Keratinocyte (primary cell): ENCODE measurements around the gene CLDN1. TPM values are rescaled to one million over a fixed set of nuclear protein-coding genes. Genes with fewer than 3 reads are reported as not detected.
A peak's percentile ranks its signal among the peaks of the same experiment; 100 is the strongest.

Source experiments
- DNase-seq: peaks from one replicate; pipeline ENCODE4 v3.0.0-alpha.2; 2011; ENCODE audit warnings: low read depth, missing footprints, low spot score
- FAIRE-seq: peaks from 2 replicates; lab custom pipeline; 2011; peaks lifted over from hg19 to GRCh38; lab: Jason Lieb, UNC
- H2AFZ ChIP-seq: 2 replicates; pipeline ENCODE4 v1.6.0; 2012; ENCODE audit warnings: low read length, control low read depth, inconsistent platforms; ENCODE audit not compliant: control insufficient read depth
- H3K27ac ChIP-seq: 2 replicates; pipeline ENCODE4 v1.5.1; 2011; ENCODE audit warnings: low read length; ENCODE audit not compliant: control insufficient read depth, insufficient read depth
- H3K27me3 ChIP-seq: 3 replicates; pipeline ENCODE4 v1.6.0; 2011; ENCODE audit warnings: low read length; ENCODE audit not compliant: control insufficient read depth, insufficient read depth; ENCODE audit errors: extremely low read depth
- H3K36me3 ChIP-seq, 2 experiments: 2 replicates in 1 of 2; 3 replicates in 1 of 2; pipeline ENCODE4 v1.5.1; 2011; ENCODE audit warnings: low read length in 2 of 2, mild to moderate bottlenecking in 1 of 2; ENCODE audit not compliant: control insufficient read depth in 2 of 2, insufficient read depth in 2 of 2; ENCODE audit errors: extremely low read depth in 1 of 2
- H3K4me1 ChIP-seq: 3 replicates; pipeline ENCODE4 v1.5.1; 2011; ENCODE audit warnings: low read length; ENCODE audit not compliant: control insufficient read depth, insufficient read depth; ENCODE audit errors: extremely low read depth
- H3K4me2 ChIP-seq: 3 replicates; pipeline ENCODE4 v1.6.0; 2011; ENCODE audit warnings: low read depth, low read length; ENCODE audit not compliant: control insufficient read depth, insufficient read depth; ENCODE audit errors: extremely low read depth
- H3K4me3 ChIP-seq, 3 experiments: fragments of 200-600 bp in 1 of 3; sonication (generic) in 1 of 3; 2 replicates in 2 of 3; 3 replicates in 1 of 3; pipeline ENCODE4 v1.5.1; 2011 to 2016; ENCODE audit warnings: low read length in 3 of 3, mild to moderate bottlenecking in 3 of 3, control low read depth in 2 of 3, inconsistent platforms in 1 of 3, low read depth in 1 of 3, mixed read lengths in 1 of 3, mixed run types in 1 of 3, moderate library complexity in 1 of 3; ENCODE audit not compliant: control insufficient read depth in 2 of 3, insufficient read depth in 2 of 3; ENCODE audit errors: extremely low read depth in 1 of 3
- H3K79me2 ChIP-seq: 2 replicates; pipeline ENCODE4 v1.6.0; 2012; ENCODE audit warnings: low read length; ENCODE audit not compliant: control insufficient read depth, insufficient read depth
- H3K9ac ChIP-seq: 3 replicates; pipeline ENCODE4 v1.6.0; 2011; ENCODE audit warnings: low read length; ENCODE audit not compliant: control insufficient read depth, insufficient read depth; ENCODE audit errors: extremely low read depth
- H3K9me1 ChIP-seq: 3 replicates; pipeline ENCODE4 v1.6.0; 2011; ENCODE audit warnings: low read length; ENCODE audit not compliant: control insufficient read depth, insufficient read depth; ENCODE audit errors: extremely low read depth
- H3K9me3 ChIP-seq: 2 replicates; pipeline ENCODE4 v1.5.1; 2012; ENCODE audit warnings: low read depth, low read length; ENCODE audit not compliant: control insufficient read depth
- H4K20me1 ChIP-seq: 3 replicates; pipeline ENCODE4 v1.6.0; 2011; ENCODE audit warnings: low read length; ENCODE audit not compliant: control insufficient read depth, insufficient read depth; ENCODE audit errors: extremely low read depth
- CTCF ChIP-seq, 3 experiments: IDR thresholded peaks in 1 of 3; conservative IDR thresholded peaks in 1 of 3; optimal IDR thresholded peaks in 1 of 3; 2 replicates in 2 of 3; 3 replicates in 1 of 3; pipeline versions ENCODE3 to v1.5.1; 2011; ENCODE audit warnings: low read length in 3 of 3, mild to moderate bottlenecking in 3 of 3, moderate library complexity in 2 of 3, control low read depth in 1 of 3, inconsistent platforms in 1 of 3; ENCODE audit not compliant: insufficient read depth in 2 of 3; ENCODE audit errors: extremely low read depth in 1 of 3
- EZH2 ChIP-seq: IDR thresholded peaks from one replicate; pipeline ENCODE4 v1.6.1; 2012; ENCODE audit warnings: inconsistent platforms, mild to moderate bottlenecking, low read length, moderate library complexity
- dilution Hi-C: fragments of 300-500 bp; cut with MboI; formaldehyde crosslinking; loops from one replicate; pipeline ENCODE4 v1.7.0; 2020; ENCODE audit warnings: low sequenced_read_pairs; ENCODE audit not compliant: extremely low pct_ligation_motif_present
- polyA plus RNA-seq, 5 experiments: library from polyadenylated mRNA; depleted of rRNA in 3 of 5; stranded (reverse) in 3 of 5; stranded (forward) in 1 of 5; unstranded in 1 of 5; fragments of >200 nt; gene quantifications; 1 replicate in 1 of 5; 2 replicates in 3 of 5; 3 replicates in 1 of 5; pipeline versions ENCODE4 v1.2.1 to v1.2.3, GENCODE V29; 2011 to 2012; ENCODE audit warnings: missing spikeins in 2 of 5, low read depth in 1 of 5, low replicate concordance in 1 of 5

CLDN1 gene
- polyA plus RNA-seq, 1 donor (not counting 4 experiments of a cell fraction or from before 2014, with no cell fraction given) = 218 TPM

- no peak for DNase-seq
- no peak overlapping the region for H2AFZ ChIP-seq
- peaks cover 51% of the 10 kb centered on the region for H3K4me1 ChIP-seq
- dilution Hi-C loops = no loop called here
- no peaks in the 10 kb centered on the region for H3K9me3 ChIP-seq
- no peaks in the 10 kb centered on the region for H4K20me1 ChIP-seq
- H3K27me3 ChIP-seq = no peaks in the 10 kb centered on the region
- H3K27ac ChIP-seq = peak overlapping the region; percentile 51
- H3K4me2 ChIP-seq = no peak overlapping the region
- TF ChIP-seq EZH2 (no peak), CTCF (optimal IDR thresholded peaks at IDR 0.05 in 1 of 3, IDR thresholded peaks at IDR 0.05 in 1 of 3, conservative IDR thresholded peaks at IDR 0.05 in 1 of 3; ENCODE audit: extremely low read depth in 1 of 3, insufficient read depth in 2 of 3, low read length in 3 of 3) (no peak)
- H3K79me2 ChIP-seq = no peaks in the 10 kb centered on the region
- H3K4me3 ChIP-seq = no peak overlapping the region
- H3K9me1 ChIP-seq = no peaks in the 10 kb centered on the region
- FAIRE-seq = no peak
- H3K36me3 ChIP-seq = no peaks in the 10 kb centered on the region
- H3K9ac ChIP-seq = no peak overlapping the region
Measured at GRCh38 chr3:190340071-190340470, 17.8 kb upstream of the CLDN1 start.

- Histone ChIP-seq H3K9me1 (no peaks in the 10 kb centered on the region), H3K79me2 (no peaks in the 10 kb centered on the region), H3K9ac (peak overlapping the region; percentile 10), H3K27me3 (no peaks in the 10 kb centered on the region), H4K20me1 (no peaks in the 10 kb centered on the region), H3K9me3 (no peaks in the 10 kb centered on the region), H3K36me3 (no peaks in the 10 kb centered on the region), H2AFZ (no peak overlapping the region), H3K4me3 (no peak overlapping the region), H3K27ac (peak overlapping the region; percentile 51), H3K4me2 (peak overlapping the region; percentile 7), H3K4me1 (peaks cover 47% of the 10 kb centered on the region)
- FAIRE-seq (no peak), DNase-seq (no peak)
- dilution Hi-C loops = no loop called here
- TF ChIP-seq CTCF (optimal IDR thresholded peaks at IDR 0.05 in 1 of 3, IDR thresholded peaks at IDR 0.05 in 1 of 3, conservative IDR thresholded peaks at IDR 0.05 in 1 of 3; ENCODE audit: extremely low read depth in 1 of 3, insufficient read depth in 2 of 3, low read length in 3 of 3) (peak in 1 of 3 experiments; percentile 34), EZH2 (no peak)
Measured at GRCh38 chr3:190339130-190339529, 16.9 kb upstream of the CLDN1 start.
